Measurements from ENCODE around the gene SKIC2.
"Not testable (repeated sequence)": the region's sequence is repeated elsewhere in the genome, so short reads cannot be mapped to it uniquely, and the experiment has no call there.

Gene SKIC2

GRCh38 chr6:31981744-31982143 is 22.8 kb downstream of the SKIC2 start, which contains the start of gene C4A:
TSS of gene C4A (plus strand) at chr6:31982057. CDS start at chr6:31982108, 51 bp downstream.
- H3F3A ChIP-seq (ENCODE audit: insufficient read depth, low read length); H3K27me3 ChIP-seq (ENCODE audit: insufficient read depth, low read length); H3K27ac ChIP-seq (ENCODE audit: low read depth, low read length, poor library complexity, severe bottlenecking); H2AFZ ChIP-seq (ENCODE audit: low read length); H3K4me2 ChIP-seq (ENCODE audit: low read length); H3K79me2 ChIP-seq (ENCODE audit: insufficient read depth, low read length); H3K36me3 ChIP-seq (ENCODE audit: insufficient read depth, low read length); H4K20me1 ChIP-seq (ENCODE audit: insufficient read depth, low read length); H3K9me3 ChIP-seq (ENCODE audit: low read length); H3K9me2 ChIP-seq (ENCODE audit: low read depth, low read length); H3K4me1 ChIP-seq (ENCODE audit: insufficient read depth, low read length, severe bottlenecking); H3K9ac ChIP-seq (ENCODE audit: low read length); H3K4me3 ChIP-seq (ENCODE audit: low read depth, low read length, poor library complexity, severe bottlenecking): not testable (repeated sequence)

GRCh38 chr6:31989363-31989762 is 30.4 kb downstream of the SKIC2 start:
- H3K9ac ChIP-seq (ENCODE audit: low read length); H3K4me1 ChIP-seq (ENCODE audit: insufficient read depth, low read length, severe bottlenecking); H3K27ac ChIP-seq (ENCODE audit: low read depth, low read length, poor library complexity, severe bottlenecking): not testable (repeated sequence)

GRCh38 chr6:31994421-31994820 is 35.4 kb downstream of the SKIC2 start:
- not testable (repeated sequence) for H3K9ac ChIP-seq (ENCODE audit: low read length); H3K4me1 ChIP-seq (ENCODE audit: insufficient read depth, low read length, severe bottlenecking)

More at GRCh38 chr6:31989363-31989762, 30.4 kb downstream of the SKIC2 start:
- not testable (repeated sequence) for H3K27me3 ChIP-seq (ENCODE audit: insufficient read depth, low read length); H3F3A ChIP-seq (ENCODE audit: insufficient read depth, low read length); H3K4me3 ChIP-seq (ENCODE audit: low read depth, low read length, poor library complexity, severe bottlenecking); H3K4me2 ChIP-seq (ENCODE audit: low read length); H3K9me2 ChIP-seq (ENCODE audit: low read depth, low read length); H3K9me3 ChIP-seq (ENCODE audit: low read length); H4K20me1 ChIP-seq (ENCODE audit: insufficient read depth, low read length); H2AFZ ChIP-seq (ENCODE audit: low read length); H3K79me2 ChIP-seq (ENCODE audit: insufficient read depth, low read length); H3K36me3 ChIP-seq (ENCODE audit: insufficient read depth, low read length)

GRCh38 chr6:31996385-31996784 is 37.4 kb downstream of the SKIC2 start:
- not testable (repeated sequence) for H4K20me1 ChIP-seq (ENCODE audit: insufficient read depth, low read length); H3K9me3 ChIP-seq (ENCODE audit: low read length); H3K27ac ChIP-seq (ENCODE audit: low read depth, low read length, poor library complexity, severe bottlenecking); H3K4me3 ChIP-seq (ENCODE audit: low read depth, low read length, poor library complexity, severe bottlenecking); H2AFZ ChIP-seq (ENCODE audit: low read length); H3K36me3 ChIP-seq (ENCODE audit: insufficient read depth, low read length); H3F3A ChIP-seq (ENCODE audit: insufficient read depth, low read length); H3K27me3 ChIP-seq (ENCODE audit: insufficient read depth, low read length); H3K4me1 ChIP-seq (ENCODE audit: insufficient read depth, low read length, severe bottlenecking); H3K9ac ChIP-seq (ENCODE audit: low read length); H3K79me2 ChIP-seq (ENCODE audit: insufficient read depth, low read length); H3K9me2 ChIP-seq (ENCODE audit: low read depth, low read length); H3K4me2 ChIP-seq (ENCODE audit: low read length)

More at GRCh38 chr6:31994421-31994820, 35.4 kb downstream of the SKIC2 start:
- not testable (repeated sequence) for H3K27me3 ChIP-seq (ENCODE audit: insufficient read depth, low read length); H3K9me3 ChIP-seq (ENCODE audit: low read length); H3K4me2 ChIP-seq (ENCODE audit: low read length); H3K79me2 ChIP-seq (ENCODE audit: insufficient read depth, low read length); H2AFZ ChIP-seq (ENCODE audit: low read length); H3K27ac ChIP-seq (ENCODE audit: low read depth, low read length, poor library complexity, severe bottlenecking); H3K9me2 ChIP-seq (ENCODE audit: low read depth, low read length); H3K36me3 ChIP-seq (ENCODE audit: insufficient read depth, low read length); H3K4me3 ChIP-seq (ENCODE audit: low read depth, low read length, poor library complexity, severe bottlenecking); H3F3A ChIP-seq (ENCODE audit: insufficient read depth, low read length); H4K20me1 ChIP-seq (ENCODE audit: insufficient read depth, low read length)

- H3K4me1 ChIP-seq (ENCODE audit: insufficient read depth, low read length, severe bottlenecking); H3K9ac ChIP-seq (ENCODE audit: low read length); H4K20me1 ChIP-seq (ENCODE audit: insufficient read depth, low read length); H3K9me2 ChIP-seq (ENCODE audit: low read depth, low read length); H2AFZ ChIP-seq (ENCODE audit: low read length); H3K27ac ChIP-seq (ENCODE audit: low read depth, low read length, poor library complexity, severe bottlenecking); H3F3A ChIP-seq (ENCODE audit: insufficient read depth, low read length); H3K4me3 ChIP-seq (ENCODE audit: low read depth, low read length, poor library complexity, severe bottlenecking); H3K36me3 ChIP-seq (ENCODE audit: insufficient read depth, low read length); H3K27me3 ChIP-seq (ENCODE audit: insufficient read depth, low read length); H3K9me3 ChIP-seq (ENCODE audit: low read length); H3K79me2 ChIP-seq (ENCODE audit: insufficient read depth, low read length); H3K4me2 ChIP-seq (ENCODE audit: low read length): not testable (repeated sequence)
Observed at GRCh38 chr6:32002546-32003268, 43.7 kb downstream of the SKIC2 start.

- not testable (repeated sequence) for H3K27me3 ChIP-seq (ENCODE audit: insufficient read depth, low read length); H3F3A ChIP-seq (ENCODE audit: insufficient read depth, low read length); H3K9ac ChIP-seq (ENCODE audit: low read length); H3K9me3 ChIP-seq (ENCODE audit: low read length); H3K4me2 ChIP-seq (ENCODE audit: low read length); H3K4me3 ChIP-seq (ENCODE audit: low read depth, low read length, poor library complexity, severe bottlenecking); H4K20me1 ChIP-seq (ENCODE audit: insufficient read depth, low read length); H2AFZ ChIP-seq (ENCODE audit: low read length); H3K4me1 ChIP-seq (ENCODE audit: insufficient read depth, low read length, severe bottlenecking); H3K27ac ChIP-seq (ENCODE audit: low read depth, low read length, poor library complexity, severe bottlenecking); H3K36me3 ChIP-seq (ENCODE audit: insufficient read depth, low read length); H3K9me2 ChIP-seq (ENCODE audit: low read depth, low read length); H3K79me2 ChIP-seq (ENCODE audit: insufficient read depth, low read length)
Observed at GRCh38 chr6:32003301-32003700, 44.3 kb downstream of the SKIC2 start.

- H3K36me3 ChIP-seq (ENCODE audit: insufficient read depth, low read length); H3K27ac ChIP-seq (ENCODE audit: low read depth, low read length, poor library complexity, severe bottlenecking); H3K9ac ChIP-seq (ENCODE audit: low read length); H3K9me3 ChIP-seq (ENCODE audit: low read length); H3F3A ChIP-seq (ENCODE audit: insufficient read depth, low read length); H3K9me2 ChIP-seq (ENCODE audit: low read depth, low read length); H3K4me3 ChIP-seq (ENCODE audit: low read depth, low read length, poor library complexity, severe bottlenecking); H4K20me1 ChIP-seq (ENCODE audit: insufficient read depth, low read length); H3K27me3 ChIP-seq (ENCODE audit: insufficient read depth, low read length); H2AFZ ChIP-seq (ENCODE audit: low read length); H3K79me2 ChIP-seq (ENCODE audit: insufficient read depth, low read length); H3K4me1 ChIP-seq (ENCODE audit: insufficient read depth, low read length, severe bottlenecking); H3K4me2 ChIP-seq (ENCODE audit: low read length): not testable (repeated sequence)
Observed at GRCh38 chr6:32004393-32004792, 45.4 kb downstream of the SKIC2 start.
